H1 (cell line): ENCODE data around the gene NFASC. TPM values are rescaled to one million over a fixed set of nuclear protein-coding genes. Genes with fewer than 3 reads are reported as not detected.

Source experiments
- CTCF ChIA-PET: fragments of 300-600 bp; sonication (Branson Sonifier 250); formaldehyde crosslinking; loops from one replicate; lab custom pipeline; 2021; ENCODE audit not compliant: partially characterized antibody; lab: Charles Lee
- POLR2A ChIA-PET: fragments of 300-600 bp; sonication (Branson Sonifier 250); formaldehyde crosslinking; loops from one replicate; lab custom pipeline; 2021; ENCODE audit warnings: inconsistent platforms; ENCODE audit not compliant: partially characterized antibody; lab: Charles Lee
- DNase-seq, 2 experiments: peaks; one replicate each; pipeline versions ENCODE4 v3.0.0 to v3.0.0-alpha.2; 2010 to 2022; ENCODE audit warnings: low spot score in 2 of 2, low read depth in 1 of 2, mixed read lengths in 1 of 2
- FAIRE-seq: peaks from 2 replicates; lab custom pipeline; 2011; peaks lifted over from hg19 to GRCh38; lab: Jason Lieb, UNC
- H2AFZ ChIP-seq: 2 replicates; pipeline ENCODE4 v1.8.1; 2012; ENCODE audit warnings: low read length, inconsistent platforms
- H2AK5ac ChIP-seq: 2 replicates; pipeline ENCODE4 v1.6.1; 2013; ENCODE audit warnings: low read depth, low read length
- H2BK120ac ChIP-seq: replicated peaks from 2 replicates; pipeline ENCODE3; 2013; ENCODE audit warnings: low read depth, low read length, inconsistent platforms
- H2BK12ac ChIP-seq: 2 replicates; pipeline ENCODE4 v1.6.1; 2013; ENCODE audit warnings: low read depth, low read length
- H2BK15ac ChIP-seq: 2 replicates; pipeline ENCODE4 v1.6.1; 2013; ENCODE audit warnings: low read length
- H2BK20ac ChIP-seq: 2 replicates; pipeline ENCODE4 v1.6.1; 2013; ENCODE audit warnings: low read length
- H2BK5ac ChIP-seq: 2 replicates; pipeline ENCODE4 v1.6.1; 2013; ENCODE audit warnings: low read depth, low read length
- H3K14ac ChIP-seq: 2 replicates; pipeline ENCODE4 v1.6.1; 2013; ENCODE audit warnings: inconsistent platforms; ENCODE audit not compliant: insufficient read length
- H3K18ac ChIP-seq: 2 replicates; pipeline ENCODE4 v1.6.1; 2013; ENCODE audit warnings: low read length; ENCODE audit errors: extremely low read depth
- H3K23ac ChIP-seq: 2 replicates; pipeline ENCODE4 v1.6.1; 2013; ENCODE audit warnings: inconsistent platforms; ENCODE audit not compliant: insufficient read length
- H3K23me2 ChIP-seq: 2 replicates; pipeline ENCODE4 v1.6.1; 2013; ENCODE audit warnings: low read depth, low read length
- H3K27ac ChIP-seq: 2 replicates; pipeline ENCODE4 v1.6.1; 2011; ENCODE audit warnings: low read depth, low read length, inconsistent platforms
- H3K27me3 ChIP-seq, 4 experiments: replicated peaks in 1 of 4; 1 replicate in 1 of 4; 2 replicates in 3 of 4; pipeline versions ENCODE4 v1.6.1 to v1.8.1; 2011 to 2013; ENCODE audit warnings: low read length in 3 of 4, mild to moderate bottlenecking in 3 of 4, inconsistent platforms in 2 of 4, mixed read lengths in 2 of 4, moderate library complexity in 1 of 4; ENCODE audit not compliant: control insufficient read depth in 3 of 4, insufficient read depth in 3 of 4; ENCODE audit errors: extremely low read depth in 1 of 4
- H3K36me3 ChIP-seq, 4 experiments: 2 replicates each; pipeline versions ENCODE4 v1.6.1 to v1.8.1; 2011 to 2013; ENCODE audit warnings: mild to moderate bottlenecking in 4 of 4, low read length in 3 of 4, moderate library complexity in 2 of 4, control low read depth in 1 of 4, inconsistent platforms in 1 of 4; ENCODE audit not compliant: insufficient read depth in 4 of 4, control insufficient read depth in 2 of 4
- H3K4ac ChIP-seq: replicated peaks from 2 replicates; pipeline ENCODE3; 2013; ENCODE audit warnings: low read length, low read depth, mixed read lengths, inconsistent platforms; ENCODE audit not compliant: insufficient read length
- H3K4me1 ChIP-seq, 4 experiments: replicated peaks in 1 of 4; 1 replicate in 1 of 4; 2 replicates in 3 of 4; pipeline versions ENCODE4 v1.6.1 to v1.8.1; 2011 to 2013; ENCODE audit warnings: low read length in 3 of 4, inconsistent platforms in 2 of 4, mixed read lengths in 1 of 4; ENCODE audit not compliant: insufficient read depth in 4 of 4, control insufficient read depth in 3 of 4
- H3K4me2 ChIP-seq, 2 experiments: 2 replicates each; pipeline versions ENCODE4 v1.6.1 to v1.8.1; 2011 to 2013; ENCODE audit warnings: low read depth in 2 of 2, low read length in 2 of 2, control low read depth in 1 of 2, inconsistent platforms in 1 of 2, mild to moderate bottlenecking in 1 of 2; ENCODE audit not compliant: insufficient read depth in 1 of 2
- H3K4me3 ChIP-seq, 4 experiments: fragments of 200-600, 300-600 bp in 1 of 4; sonication (generic), shearing (Covaris generic), sonication (Bioruptor Twin) in 1 of 4; 2 replicates each; pipeline versions ENCODE4 v1.5.1 to v1.8.1; 2011 to 2016; ENCODE audit warnings: low read length in 4 of 4, low read depth in 3 of 4, control low read depth in 2 of 4, inconsistent platforms in 2 of 4, mild to moderate bottlenecking in 2 of 4, mixed read lengths in 1 of 4, moderate library complexity in 1 of 4; ENCODE audit not compliant: insufficient read depth in 2 of 4; ENCODE audit errors: extremely low read depth in 1 of 4
- H3K56ac ChIP-seq: replicated peaks from 2 replicates; pipeline ENCODE3; 2013; ENCODE audit warnings: low read depth, mild to moderate bottlenecking, mixed read lengths, low read length, inconsistent platforms; ENCODE audit not compliant: insufficient read length
- H3K79me1 ChIP-seq: 2 replicates; pipeline ENCODE4 v1.6.1; 2013; ENCODE audit warnings: low read depth, low read length, control low read depth
- H3K79me2 ChIP-seq, 2 experiments: 2 replicates each; pipeline versions ENCODE4 v1.6.1 to v1.8.1; 2012 to 2013; ENCODE audit warnings: low read length in 2 of 2, mild to moderate bottlenecking in 2 of 2, inconsistent platforms in 1 of 2; ENCODE audit not compliant: insufficient read depth in 2 of 2, control insufficient read depth in 1 of 2
- H3K9ac ChIP-seq, 4 experiments: replicated peaks in 1 of 4; 1 replicate in 1 of 4; 2 replicates in 3 of 4; pipeline versions ENCODE4 v1.6.1 to v1.8.1; 2011 to 2013; ENCODE audit warnings: low read depth in 3 of 4, low read length in 3 of 4, control low read depth in 2 of 4, mild to moderate bottlenecking in 2 of 4, moderate library complexity in 2 of 4, inconsistent platforms in 1 of 4; ENCODE audit errors: extremely low read depth in 1 of 4
- H3K9me3 ChIP-seq, 2 experiments: 2 replicates each; pipeline versions ENCODE4 v1.6.1 to v1.8.1; 2012 to 2013; ENCODE audit warnings: mild to moderate bottlenecking in 2 of 2, moderate library complexity in 2 of 2, control low read depth in 1 of 2, inconsistent platforms in 1 of 2, low read depth in 1 of 2, low read length in 1 of 2, mixed read lengths in 1 of 2; ENCODE audit not compliant: insufficient read depth in 2 of 2
- H4K20me1 ChIP-seq, 2 experiments: replicated peaks in 1 of 2; 2 replicates each; pipeline versions ENCODE3 to v1.8.1; 2011 to 2013; ENCODE audit warnings: inconsistent platforms in 2 of 2, low read length in 2 of 2, mild to moderate bottlenecking in 1 of 2; ENCODE audit not compliant: insufficient read depth in 2 of 2, control insufficient read depth in 1 of 2
- H4K5ac ChIP-seq: 2 replicates; pipeline ENCODE4 v1.6.1; 2013; ENCODE audit warnings: low read length, low read depth, mixed read lengths, inconsistent platforms; ENCODE audit not compliant: insufficient read length
- H4K8ac ChIP-seq: 2 replicates; pipeline ENCODE4 v1.8.0; 2013; ENCODE audit warnings: mild to moderate bottlenecking, moderate library complexity, low read length, inconsistent platforms; ENCODE audit not compliant: insufficient read depth; ENCODE audit errors: extremely low read depth
- H4K91ac ChIP-seq: replicated peaks from 2 replicates; pipeline ENCODE3; 2013; ENCODE audit warnings: low read length, mixed read lengths, inconsistent platforms; ENCODE audit not compliant: insufficient read length
- CREB1 ChIP-seq: IDR thresholded peaks from 2 replicates; pipeline ENCODE4 v1.6.1; 2012; ENCODE audit warnings: inconsistent platforms
- TAF1 ChIP-seq: IDR thresholded peaks from 2 replicates; pipeline ENCODE4 v1.6.1; 2011; ENCODE audit warnings: mild to moderate bottlenecking, low read depth, low read length
- WGBS, 2 experiments: shearing (Covaris generic) in 1 of 2; methylation state at CpG; one replicate each; pipeline versions ENCODE4 v1.1.6 to v1.1.7; 2013 to 2015; ENCODE audit warnings: low lambda C conversion rate in 2 of 2, mixed read lengths in 2 of 2, inconsistent platforms in 1 of 2, low coverage in 1 of 2, missing lambda C conversion rate in 1 of 2; ENCODE audit not compliant: insufficient replicate concordance in 2 of 2, insufficient coverage in 1 of 2, insufficient read length in 1 of 2; ENCODE audit errors: extremely low coverage in 1 of 2, missing lambda C conversion rate in 1 of 2; 5-methylcytosine and 5-hydroxymethylcytosine counted together
- polyA plus RNA-seq, 7 experiments: library from polyadenylated mRNA; depleted of rRNA in 3 of 7; stranded (reverse) in 5 of 7; unstranded in 2 of 7; fragments of >200 nt in 5 of 7; fragments of 200-250 nt in 2 of 7; gene quantifications; 1 replicate in 5 of 7; 2 replicates in 1 of 7; 4 replicates in 1 of 7; pipeline versions ENCODE4 v1.2.1 to v1.2.3, GENCODE V29; 2011 to 2013; ENCODE audit warnings: missing spikeins in 2 of 7, mixed read lengths in 2 of 7
- total RNA-seq: library from RNA; stranded (reverse); fragmentation: NEBNext Ultra II Directional; extraction: Animal tissue kit (Norgen Biotek cat#: 25700); gene quantifications from 2 replicates; pipeline ENCODE4 v1.2.1, GENCODE V29; 2021

The NFASC gene
- total and polyA plus RNA-seq, 2 of the 8 experiments (the other 6 are each of a cell fraction or from before 2014, with no cell fraction given), result 5.0 to 15.2 TPM

DNA sequence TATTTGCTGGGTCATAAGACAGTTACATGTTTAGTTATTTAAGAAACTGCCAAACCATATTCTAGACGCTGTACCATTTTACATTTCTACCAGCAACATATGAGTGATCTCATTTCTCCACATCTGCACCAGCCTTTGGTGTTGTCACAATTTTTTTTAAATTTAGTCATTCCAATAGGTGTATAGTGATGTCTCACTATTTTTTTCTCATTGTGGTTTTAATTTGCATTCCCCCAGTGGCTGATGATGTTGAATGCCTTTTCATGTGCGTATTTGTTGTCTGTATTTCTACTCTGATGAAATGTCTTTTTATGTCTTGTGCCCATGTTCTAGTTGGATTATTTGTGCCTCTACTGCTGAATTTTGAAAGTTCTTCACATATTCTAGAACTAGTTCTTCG, 38.4 kb downstream of the NFASC start:
- Histone ChIP-seq H3K23ac (no peak overlapping the region), H2AFZ (no peak overlapping the region), H3K18ac (no peak overlapping the region), H3K4me2 (no peak overlapping the region), H3K27me3 (no peaks in the 10 kb centered on the region), H2BK15ac (no peak overlapping the region), H4K5ac (no peak overlapping the region), H2BK120ac (no peak overlapping the region), H3K14ac (no peak overlapping the region), H3K4ac (no peak overlapping the region), H3K36me3 (no peaks in the 10 kb centered on the region), H4K91ac (no peak overlapping the region), H3K79me2 (no peaks in the 10 kb centered on the region), H3K27ac (no peak overlapping the region), H4K8ac (no peak overlapping the region), H3K9me3 (no peaks in the 10 kb centered on the region), H3K79me1 (no peaks in the 10 kb centered on the region), H2AK5ac (no peak overlapping the region), H2BK20ac (no peak overlapping the region), H3K9ac (no peak overlapping the region), H3K4me1 (no peaks in the 10 kb centered on the region), H4K20me1 (no peaks in the 10 kb centered on the region), H3K4me3 (no peak overlapping the region), H2BK5ac (no peak overlapping the region), H3K56ac (no peak overlapping the region), H2BK12ac (no peak overlapping the region), H3K23me2 (no peaks in the 10 kb centered on the region)
- WGBS, 2 experiments, result 90% methylated on average over 3 of the region's 3 CpGs; no CpG with 5 or more reads in 1 of the 2 experiments
- no peak for TF ChIP-seq TAF1
- TF ChIP-seq CREB1, result no peak
- DNase-seq, result no peak
- CTCF ChIA-PET, result no interaction called here
- POLR2A ChIA-PET, result no interaction called here
- no peak for FAIRE-seq
